Type B pancreatic cell (in vitro differentiated cells): ENCODE measurements around the gene ZNF532. TPM values are rescaled to one million over a fixed set of nuclear protein-coding genes. Genes with fewer than 3 reads are reported as not detected.
"Not testable (repeated sequence)": the region's sequence is repeated elsewhere in the genome, so short reads cannot be mapped to it uniquely, and the experiment has no call there.

Source experiments
- DNase-seq: peaks from one replicate; pipeline ENCODE4 v3.0.0; 2021; ENCODE audit warnings: mixed read lengths; ENCODE audit not compliant: unreplicated experiment; ENCODE audit errors: extremely low spot score
- H3K27ac Mint-ChIP-seq: 2 replicates; pipeline ENCODE4 v1.8.0; 2021; ENCODE audit warnings: mild to moderate bottlenecking, mixed read lengths
- H3K27me3 Mint-ChIP-seq: 2 replicates; pipeline ENCODE4 v1.8.0; 2021; ENCODE audit warnings: mixed read lengths
- H3K36me3 Mint-ChIP-seq: 2 replicates; pipeline ENCODE4 v1.8.0; 2021; ENCODE audit warnings: mixed read lengths
- H3K4me1 Mint-ChIP-seq: one replicate; pipeline ENCODE4 v1.8.0; 2021; ENCODE audit warnings: mixed read lengths; ENCODE audit not compliant: unreplicated experiment
- H3K4me3 Mint-ChIP-seq: 2 replicates; pipeline ENCODE4 v1.8.0; 2021; ENCODE audit warnings: mild to moderate bottlenecking, mixed read lengths
- H3K9me3 Mint-ChIP-seq: 2 replicates; pipeline ENCODE4 v1.8.0; 2021; ENCODE audit warnings: mixed read lengths
- total RNA-seq: library from RNA; stranded (reverse); gene quantifications from 2 replicates; pipeline ENCODE4 v1.2.1, GENCODE V29; 2021; ENCODE audit warnings: low replicate concordance
- TF ChIP-seq, protein P1 (sequence below): fragments of 200-600 bp; sonication (generic); conservative IDR thresholded peaks from 2 replicates; pipeline ENCODE4 v1.5.0; 2021; ENCODE audit warnings: antibody characterized with exemption, mild to moderate bottlenecking

The ZNF532 gene
- total RNA-seq, 1 donor from 2014 or later = 137 TPM

DNA sequence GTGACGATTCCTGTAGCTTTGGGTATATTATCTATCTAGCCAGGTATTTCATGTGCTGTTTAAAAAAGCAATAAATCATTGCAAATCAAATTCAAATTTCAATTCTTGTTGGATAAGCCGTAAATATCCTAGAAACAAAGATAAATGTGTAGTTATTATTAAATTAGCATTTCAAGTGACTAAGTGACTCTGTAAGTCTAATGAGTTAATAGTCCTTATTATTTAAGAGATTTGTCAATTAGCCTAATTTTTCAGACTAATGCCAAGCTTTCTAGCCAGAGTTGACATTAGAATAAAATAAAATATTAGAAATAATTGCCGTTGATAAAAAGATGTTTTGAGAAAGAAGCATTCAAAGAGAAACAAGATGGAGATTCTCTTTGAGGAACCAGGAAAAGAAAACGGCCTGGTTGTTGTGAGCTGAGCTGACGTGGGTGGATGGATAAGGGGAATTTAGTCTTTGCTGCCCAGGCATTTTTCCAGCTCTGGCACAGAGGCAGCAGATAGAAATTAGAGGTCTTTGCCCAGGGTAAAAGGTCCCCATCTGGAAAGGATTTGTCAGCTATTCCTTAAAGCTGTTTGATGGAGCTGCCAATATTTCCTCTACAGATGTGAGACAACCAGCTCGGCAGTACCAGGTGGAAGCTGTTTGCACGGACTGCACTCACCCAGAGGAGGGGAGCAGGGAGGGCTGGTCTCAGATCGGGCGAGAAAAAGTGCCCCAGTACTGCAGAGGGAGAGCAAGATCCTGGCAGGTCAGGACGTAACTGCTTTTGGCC is 157.7 kb downstream of the ZNF532 start:
- DNase-seq = no peak
- Mint-ChIP-seq H3K4me1 (peaks cover 18% of the 10 kb centered on the region), H3K36me3 (peaks cover 4% of the 10 kb centered on the region), H3K9me3 (peaks cover 5% of the 10 kb centered on the region), H3K27me3 (peaks cover 2% of the 10 kb centered on the region), H3K4me3 (no peak overlapping the region), H3K27ac (peak overlapping the region; percentile 6)
- TF ChIP-seq, protein P1, sequence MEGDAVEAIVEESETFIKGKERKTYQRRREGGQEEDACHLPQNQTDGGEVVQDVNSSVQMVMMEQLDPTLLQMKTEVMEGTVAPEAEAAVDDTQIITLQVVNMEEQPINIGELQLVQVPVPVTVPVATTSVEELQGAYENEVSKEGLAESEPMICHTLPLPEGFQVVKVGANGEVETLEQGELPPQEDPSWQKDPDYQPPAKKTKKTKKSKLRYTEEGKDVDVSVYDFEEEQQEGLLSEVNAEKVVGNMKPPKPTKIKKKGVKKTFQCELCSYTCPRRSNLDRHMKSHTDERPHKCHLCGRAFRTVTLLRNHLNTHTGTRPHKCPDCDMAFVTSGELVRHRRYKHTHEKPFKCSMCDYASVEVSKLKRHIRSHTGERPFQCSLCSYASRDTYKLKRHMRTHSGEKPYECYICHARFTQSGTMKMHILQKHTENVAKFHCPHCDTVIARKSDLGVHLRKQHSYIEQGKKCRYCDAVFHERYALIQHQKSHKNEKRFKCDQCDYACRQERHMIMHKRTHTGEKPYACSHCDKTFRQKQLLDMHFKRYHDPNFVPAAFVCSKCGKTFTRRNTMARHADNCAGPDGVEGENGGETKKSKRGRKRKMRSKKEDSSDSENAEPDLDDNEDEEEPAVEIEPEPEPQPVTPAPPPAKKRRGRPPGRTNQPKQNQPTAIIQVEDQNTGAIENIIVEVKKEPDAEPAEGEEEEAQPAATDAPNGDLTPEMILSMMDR = no peak

DNA sequence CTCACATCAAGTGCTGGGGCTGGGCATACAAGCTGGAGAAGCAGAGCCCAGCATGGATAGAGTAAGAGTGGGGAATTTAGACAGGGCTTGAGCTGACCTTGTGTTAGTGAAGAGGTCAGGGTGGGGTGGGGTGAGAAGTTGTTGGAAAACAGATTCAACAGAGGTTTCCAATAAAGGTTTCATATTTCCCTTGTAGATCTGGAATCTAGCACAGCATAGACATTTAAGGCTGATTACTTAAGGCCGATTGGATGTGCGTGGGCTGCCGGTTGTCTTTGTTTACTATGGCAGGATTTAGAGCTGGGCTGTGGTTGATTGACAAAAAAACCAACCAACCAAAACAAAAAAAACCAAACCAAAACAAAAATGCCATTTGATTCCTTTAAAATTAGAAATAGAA is 160.2 kb downstream of the ZNF532 start:
- H3K4me1 Mint-ChIP-seq = peaks cover 26% of the 10 kb centered on the region
- no peaks in the 10 kb centered on the region for H3K36me3 Mint-ChIP-seq
- H3K27ac Mint-ChIP-seq = no peak overlapping the region
- no peaks in the 10 kb centered on the region for H3K9me3 Mint-ChIP-seq
- TF ChIP-seq, protein P1 = no peak
- H3K4me3 Mint-ChIP-seq = no peak overlapping the region
- no peaks in the 10 kb centered on the region for H3K27me3 Mint-ChIP-seq
- DNase-seq = no peak

DNA sequence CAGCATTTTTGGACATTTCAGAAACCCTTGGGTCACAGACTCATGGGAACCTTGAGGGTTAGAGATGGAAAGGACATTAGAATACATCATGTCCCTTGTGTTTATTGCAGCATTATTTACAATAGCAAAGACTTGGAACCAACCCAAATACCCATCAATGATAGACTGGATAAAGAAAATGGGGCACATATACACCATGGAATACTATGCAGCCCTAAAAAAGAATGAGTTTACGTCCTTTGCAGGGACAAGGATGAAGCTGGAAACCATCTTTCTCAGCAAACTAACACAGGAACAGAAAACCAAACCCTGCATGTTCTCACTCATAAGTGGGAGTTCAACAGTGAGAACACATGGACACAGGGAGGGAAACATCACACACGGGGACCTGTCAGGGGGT is 160.9 kb downstream of the ZNF532 start:
- H3K36me3 Mint-ChIP-seq, DNase-seq, H3K4me3 Mint-ChIP-seq, H3K9me3 Mint-ChIP-seq, H3K27ac Mint-ChIP-seq, H3K27me3 Mint-ChIP-seq: not testable (repeated sequence)
- H3K4me1 Mint-ChIP-seq = peaks cover 32% of the 10 kb centered on the region

DNA sequence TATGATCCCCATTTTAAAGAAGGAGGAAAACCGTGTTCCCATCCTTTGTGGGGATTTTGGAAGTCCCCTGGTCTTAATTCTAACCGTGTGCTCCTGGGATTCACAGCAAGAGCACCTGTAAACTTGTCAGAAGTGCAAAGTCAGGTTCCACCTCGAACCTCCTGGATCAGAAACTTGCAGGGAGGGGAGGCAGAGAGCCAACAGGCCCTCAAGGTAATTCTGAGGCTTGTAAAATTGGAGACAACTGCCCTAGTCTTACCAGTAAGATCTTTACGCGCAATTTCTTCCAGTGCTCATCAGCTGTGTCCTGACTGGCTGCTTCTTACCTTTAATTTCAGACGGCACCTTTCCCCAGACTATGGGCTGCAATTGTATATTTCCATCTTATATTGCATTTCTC is 161.7 kb downstream of the ZNF532 start:
- no peaks in the 10 kb centered on the region for H3K27me3 Mint-ChIP-seq
- TF ChIP-seq, protein P1 = no peak
- no peak overlapping the region for H3K4me3 Mint-ChIP-seq
- no peak for DNase-seq
- no peaks in the 10 kb centered on the region for H3K9me3 Mint-ChIP-seq
- H3K27ac Mint-ChIP-seq = no peak overlapping the region
- no peaks in the 10 kb centered on the region for H3K36me3 Mint-ChIP-seq
- H3K4me1 Mint-ChIP-seq = peaks cover 32% of the 10 kb centered on the region

DNA sequence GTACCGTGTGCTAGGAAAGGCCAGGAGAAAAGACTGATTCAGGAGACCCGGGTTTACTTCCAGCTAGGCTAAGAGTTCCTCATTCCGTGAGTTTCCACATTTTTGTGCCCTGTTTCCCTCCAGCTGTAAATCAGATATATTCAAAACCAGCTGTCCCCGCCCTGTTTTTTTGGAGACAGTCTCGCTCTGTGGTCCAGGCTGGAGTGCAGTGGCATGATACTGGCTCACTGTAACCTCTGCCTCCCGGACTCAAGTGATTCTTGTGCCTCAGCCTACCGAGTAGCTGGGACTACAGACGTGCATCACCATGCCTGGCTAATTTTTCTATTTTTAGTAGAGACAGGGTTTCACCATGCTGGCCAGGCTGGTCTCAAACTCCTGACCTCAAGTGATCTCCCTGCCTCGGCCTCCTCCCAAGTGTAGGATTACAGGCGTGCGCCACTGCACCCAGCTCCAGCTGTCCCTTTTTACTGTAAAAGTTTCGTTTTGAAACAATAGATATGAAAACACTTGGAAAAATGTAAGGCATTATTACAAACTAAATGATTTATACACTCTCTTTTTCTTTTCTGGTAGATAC is 162.2 kb downstream of the ZNF532 start:
- H3K36me3 Mint-ChIP-seq = no peaks in the 10 kb centered on the region

More for the DNA sequence above, 162.2 kb downstream of the ZNF532 start:
- H3K4me1 Mint-ChIP-seq = peaks cover 32% of the 10 kb centered on the region
- no peaks in the 10 kb centered on the region for H3K27me3 Mint-ChIP-seq
- TF ChIP-seq, protein P1 = no peak
- no peak overlapping the region for H3K4me3 Mint-ChIP-seq
- H3K9me3 Mint-ChIP-seq = no peaks in the 10 kb centered on the region
- H3K27ac Mint-ChIP-seq = no peak overlapping the region
- no peak for DNase-seq
